ENCODE results near the gene TUBA4B. TPM values are rescaled to one million over a fixed set of nuclear protein-coding genes. Genes with fewer than 3 reads are reported as not detected.

Gene TUBA4B
- total RNA-seq, 2 experiments from 2014 or later: not detected

DNA sequence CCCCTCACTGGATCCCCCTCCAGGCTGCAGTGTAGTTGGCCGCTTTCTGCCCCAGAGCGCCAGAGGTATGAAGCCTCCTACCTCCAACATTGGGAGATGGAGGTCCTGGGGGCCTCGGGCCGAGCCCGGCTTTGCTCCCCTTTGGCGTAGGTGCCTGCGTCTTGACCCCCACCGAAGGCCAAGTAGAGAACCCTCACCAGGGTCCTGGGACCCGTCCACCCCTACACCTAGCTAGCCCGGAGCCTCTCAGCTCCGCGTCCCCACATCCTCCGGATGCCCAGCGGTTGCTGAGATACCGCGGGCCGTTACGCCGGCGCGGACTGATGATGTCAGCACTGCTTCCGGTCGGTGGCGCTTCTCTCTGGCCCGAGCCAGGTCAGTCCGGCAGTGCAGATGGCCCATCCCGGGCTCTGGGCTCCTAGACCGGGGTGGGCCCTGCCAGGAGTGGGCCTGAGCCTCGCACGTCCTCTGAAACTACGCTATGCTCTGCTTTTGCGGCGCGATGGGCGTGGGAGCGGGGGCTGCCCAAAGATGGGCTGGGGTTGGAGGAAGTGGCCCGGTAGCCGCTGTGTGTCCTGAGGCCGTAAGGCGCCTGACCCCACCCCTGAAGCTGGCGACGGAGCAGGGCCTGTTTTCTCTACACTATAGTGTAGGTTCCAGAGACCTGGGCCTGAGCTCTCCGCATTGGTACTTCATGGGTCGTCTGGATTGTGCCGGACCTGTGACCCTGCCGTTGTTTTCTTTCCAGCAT is 7.7 kb upstream of the TUBA4B start, which contains the start of the genes GLB1L and STK16:
TSS of gene GLB1L (minus strand) at position 297 of the 751 bp plus-strand sequence. CDS start 1,871 bp downstream, outside the sequence.
TSS of gene STK16 (plus strand) at position 332 of the 751 bp plus-strand sequence. CDS start 521 bp downstream, outside the sequence.
- TF ChIP-seq, protein P1, sequence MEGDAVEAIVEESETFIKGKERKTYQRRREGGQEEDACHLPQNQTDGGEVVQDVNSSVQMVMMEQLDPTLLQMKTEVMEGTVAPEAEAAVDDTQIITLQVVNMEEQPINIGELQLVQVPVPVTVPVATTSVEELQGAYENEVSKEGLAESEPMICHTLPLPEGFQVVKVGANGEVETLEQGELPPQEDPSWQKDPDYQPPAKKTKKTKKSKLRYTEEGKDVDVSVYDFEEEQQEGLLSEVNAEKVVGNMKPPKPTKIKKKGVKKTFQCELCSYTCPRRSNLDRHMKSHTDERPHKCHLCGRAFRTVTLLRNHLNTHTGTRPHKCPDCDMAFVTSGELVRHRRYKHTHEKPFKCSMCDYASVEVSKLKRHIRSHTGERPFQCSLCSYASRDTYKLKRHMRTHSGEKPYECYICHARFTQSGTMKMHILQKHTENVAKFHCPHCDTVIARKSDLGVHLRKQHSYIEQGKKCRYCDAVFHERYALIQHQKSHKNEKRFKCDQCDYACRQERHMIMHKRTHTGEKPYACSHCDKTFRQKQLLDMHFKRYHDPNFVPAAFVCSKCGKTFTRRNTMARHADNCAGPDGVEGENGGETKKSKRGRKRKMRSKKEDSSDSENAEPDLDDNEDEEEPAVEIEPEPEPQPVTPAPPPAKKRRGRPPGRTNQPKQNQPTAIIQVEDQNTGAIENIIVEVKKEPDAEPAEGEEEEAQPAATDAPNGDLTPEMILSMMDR (conservative IDR thresholded peaks at IDR 0.05; ENCODE audit: low read length): no peak
- no peak for TF ChIP-seq EZH2phosphoT487 (IDR thresholded peaks at IDR 0.05; ENCODE audit: borderline replicate concordance, low read depth, low read length)
- peaks cover 31% of the 10 kb centered on the region; the same call in 1 of the 2 replicates for H3K79me2 ChIP-seq (ENCODE audit: insufficient read depth, low read depth, low read length)
- ChIA-PET POLR2A (interaction anchor here (0.5 to 2.7 kb wide), 14 partner anchors 8 to 143 kb away, joined by 3 to 28 read pairs (median 4); partner anchors contain the start of genes ANKZF1, ATG9A, CNPPD1 and DNAJB2), CTCF (ENCODE audit: unreplicated experiment) (interaction anchor here (0.5 to 1.0 kb wide), 3 partner anchors 50 to 243 kb away, joined by 3 to 10 read pairs (median 3); no protein-coding TSS in a partner anchor)
- no peaks in the 10 kb centered on the region for H3K9me3 ChIP-seq (ENCODE audit: low read length)
- peak within 1 kb of the TSS; percentile 93 for H3K4me2 ChIP-seq (ENCODE audit: low read length)
- H3K4me3 ChIP-seq (ENCODE audit: low read depth, low read length, poor library complexity, severe bottlenecking): peak within 1 kb of the TSS; percentile 84
- peaks cover 54% of the 10 kb centered on the region for H3K4me1 ChIP-seq (ENCODE audit: insufficient read depth, low read length, poor library complexity, severe bottlenecking)
- no peaks in the 10 kb centered on the region for H4K20me1 ChIP-seq (ENCODE audit: insufficient read depth, low read length)
- peak; percentile 94 for DNase-seq (ENCODE audit: low spot score)
- H3K9me2 ChIP-seq (ENCODE audit: insufficient read depth, low read length): no peaks in the 10 kb centered on the region
- peak within 1 kb of the TSS; percentile 75 for H2AFZ ChIP-seq (ENCODE audit: low read length)
- TSS peak; percentile 85 for BruUV-seq (replicated peaks)
- peak within 1 kb of the TSS; percentile 96 for H3K27ac ChIP-seq (ENCODE audit: low read depth, low read length, poor library complexity, severe bottlenecking)
- peaks cover 33% of the 10 kb centered on the region for H3K36me3 ChIP-seq (ENCODE audit: insufficient read depth, low read length)
- intact Hi-C loops (cut with micrococcal nuclease; ENCODE audit: unreplicated experiment): loop anchor here (1.0 kb wide), 1 partner anchor 38 kb away; no protein-coding TSS in a partner anchor

DNA sequence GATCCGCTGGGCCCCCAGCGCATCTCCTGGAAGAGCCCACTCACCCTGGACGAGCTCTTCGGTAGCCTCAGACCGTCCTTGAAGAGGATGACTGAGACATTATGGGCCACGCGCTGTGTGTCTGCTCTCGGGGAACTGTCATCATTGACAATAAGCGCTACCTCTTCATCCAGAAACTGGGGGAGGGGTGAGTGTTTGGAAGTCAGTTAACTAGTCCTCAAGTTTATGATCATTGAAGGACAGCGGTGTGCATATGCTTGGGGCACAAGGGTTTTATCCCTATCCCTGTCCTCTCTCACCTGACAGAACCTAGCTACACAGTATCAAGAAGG is 7.2 kb upstream of the TUBA4B start:
- H3K4me3 ChIP-seq (ENCODE audit: low read depth, low read length, poor library complexity, severe bottlenecking): peak overlapping the region; percentile 84

More for the DNA sequence above, 7.2 kb upstream of the TUBA4B start:
- Histone ChIP-seq H3K9me2 (ENCODE audit: insufficient read depth, low read length) (no peaks in the 10 kb centered on the region), H3K4me2 (ENCODE audit: low read length) (peak overlapping the region; percentile 93), H3K79me2 (ENCODE audit: insufficient read depth, low read depth, low read length) (peaks cover 31% of the 10 kb centered on the region; the same call in 1 of the 2 replicates), H3K9me3 (ENCODE audit: low read length) (no peaks in the 10 kb centered on the region), H3K4me1 (ENCODE audit: insufficient read depth, low read length, poor library complexity, severe bottlenecking) (peaks cover 59% of the 10 kb centered on the region), H3K27ac (ENCODE audit: low read depth, low read length, poor library complexity, severe bottlenecking) (peak overlapping the region; percentile 96), H4K20me1 (ENCODE audit: insufficient read depth, low read length) (no peaks in the 10 kb centered on the region), H3K36me3 (ENCODE audit: insufficient read depth, low read length) (peaks cover 38% of the 10 kb centered on the region), H2AFZ (ENCODE audit: low read length) (no peak overlapping the region)
- CTCF ChIA-PET (ENCODE audit: unreplicated experiment): interaction anchor here (0.5 to 1.0 kb wide), 2 partner anchors 71 to 243 kb away, joined by 3 to 10 read pairs; no protein-coding TSS in a partner anchor
- BruUV-seq (replicated peaks): no TSS peak
- TF ChIP-seq, protein P1 (conservative IDR thresholded peaks at IDR 0.05; ENCODE audit: low read length): no peak
- no peak for TF ChIP-seq EZH2phosphoT487 (IDR thresholded peaks at IDR 0.05; ENCODE audit: borderline replicate concordance, low read depth, low read length)
- POLR2A ChIA-PET: interaction anchor here (0.5 to 2.7 kb wide), 11 partner anchors 8 to 142 kb away, joined by 3 to 28 read pairs (median 4); partner anchors contain the start of genes ANKZF1, ATG9A, DNAJB2 and DNPEP
- intact Hi-C loops (cut with micrococcal nuclease; ENCODE audit: unreplicated experiment): loop anchor here (1.0 kb wide), 1 partner anchor 39 kb away; no protein-coding TSS in a partner anchor
- DNase-seq (ENCODE audit: low spot score): no peak
